Endothelial cell of umbilical vein (primary cell): Measurements from ENCODE around the gene PEAK3.

Source experiments
- CTCF ChIP-seq, 2 donors: IDR thresholded peaks; 1 replicate in 1 of 2; 2 replicates in 1 of 2; pipeline ENCODE4 v1.5.1; 2011; ENCODE audit warnings: low read length in 2 of 2, mild to moderate bottlenecking in 2 of 2, moderate library complexity in 2 of 2, control low read depth in 1 of 2, inconsistent platforms in 1 of 2, low read depth in 1 of 2; ENCODE audit not compliant: insufficient read depth in 1 of 2; ENCODE audit errors: extremely low read depth in 1 of 2
- EZH2 ChIP-seq: IDR thresholded peaks from 2 replicates; pipeline ENCODE4 v1.6.1; 2012; ENCODE audit warnings: borderline replicate concordance, low read depth, mild to moderate bottlenecking, moderate library complexity, low read length, inconsistent platforms; ENCODE audit not compliant: severe bottlenecking
- JUN ChIP-seq: IDR thresholded peaks from 2 replicates; pipeline ENCODE4 v1.6.1; 2011; ENCODE audit warnings: borderline replicate concordance, low read depth; ENCODE audit not compliant: insufficient read length, insufficient read depth
- MYC ChIP-seq: IDR thresholded peaks from one replicate; pipeline ENCODE4 v1.6.1; 2011; ENCODE audit warnings: mild to moderate bottlenecking, low read depth, low read length
- POLR2A ChIP-seq: IDR thresholded peaks from 2 replicates; pipeline ENCODE4 v1.6.1; 2012; ENCODE audit warnings: low read depth, mild to moderate bottlenecking, control low read depth, low read length
- POLR2AphosphoS5 ChIP-seq: IDR thresholded peaks from 2 replicates; pipeline ENCODE4 v1.6.1; 2012; ENCODE audit warnings: low read depth, mild to moderate bottlenecking, control low read depth, low read length, moderate library complexity; ENCODE audit not compliant: insufficient read depth

DNA sequence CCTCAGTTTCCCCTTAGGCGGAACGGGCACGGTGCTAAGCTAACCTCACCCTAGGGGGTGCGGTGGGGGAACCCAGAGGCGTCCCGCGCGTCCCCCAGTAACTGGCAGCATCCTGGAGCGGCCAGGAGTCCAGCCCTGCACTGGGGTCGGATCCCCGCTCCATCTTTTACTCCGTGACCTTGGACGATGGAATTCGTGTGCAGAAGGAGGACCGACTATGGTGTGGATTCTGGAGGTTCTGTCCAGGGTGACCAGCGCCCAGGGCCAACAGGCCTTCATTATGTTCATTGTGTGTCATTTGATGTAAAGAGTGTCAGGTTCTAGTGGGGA is 47.1 kb upstream of the PEAK3 start:
- TF ChIP-seq CTCF (IDR thresholded peaks at IDR 0.05; ENCODE audit: extremely low read depth in 1 of 2, insufficient read depth in 1 of 2, low read depth in 1 of 2, low read length in 2 of 2) (no peak), POLR2AphosphoS5 (no peak), POLR2A (no peak), EZH2 (no peak), JUN (no peak), MYC (no peak)
